ENCODE data around the gene MLH1. TPM values are rescaled to one million over a fixed set of nuclear protein-coding genes. Genes with fewer than 3 reads are reported as not detected.
A peak's percentile ranks its signal among the peaks of the same experiment; 100 is the strongest.

Gene MLH1
- polyA plus RNA-seq, 1 of the 3 experiments (the other 2 are of a cell fraction), result 24.0 TPM

DNA sequence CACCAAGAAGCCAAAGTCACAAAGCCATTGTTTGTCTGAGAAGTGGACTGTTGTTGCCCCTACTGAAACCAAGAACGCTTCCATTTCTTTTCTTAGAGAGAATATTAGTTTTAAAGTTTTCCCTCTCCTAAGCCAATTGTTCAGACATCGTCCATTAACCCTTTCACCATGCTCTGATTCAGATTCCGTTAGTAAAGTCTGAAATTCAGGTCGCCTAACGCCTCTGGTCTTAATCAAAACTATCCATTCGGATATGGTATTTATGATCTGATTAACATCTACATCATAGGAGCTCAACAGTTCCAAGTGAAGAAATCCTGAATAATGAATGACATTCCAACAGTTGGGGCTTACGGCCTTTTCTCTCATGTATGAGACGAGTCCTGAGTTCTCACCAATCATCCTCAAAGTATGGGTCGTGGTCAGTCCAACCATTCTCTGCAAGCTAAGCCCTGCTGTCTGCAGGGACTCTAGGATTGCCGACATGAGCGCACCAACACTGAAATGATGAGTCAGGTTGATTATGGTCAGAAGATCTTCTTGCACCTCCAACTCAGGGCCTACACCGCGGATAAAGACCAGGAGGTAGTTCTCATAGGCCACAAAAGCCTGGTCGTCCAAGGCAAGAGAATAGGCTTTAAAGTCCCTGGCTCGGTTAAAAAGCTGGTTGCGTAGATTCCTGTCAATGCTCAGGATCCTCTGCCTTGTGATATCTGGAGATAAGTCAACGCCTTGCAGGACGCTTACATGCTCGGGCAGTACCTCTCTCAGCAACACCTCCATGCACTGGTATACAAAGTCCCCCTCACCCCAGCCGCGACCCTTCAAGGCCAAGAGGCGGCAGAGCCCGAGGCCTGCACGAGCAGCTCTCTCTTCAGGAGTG lies 1.2 kb upstream of the MLH1 start:
- peaks cover 80% of the 10 kb centered on the region for H3K79me2 ChIP-seq (ENCODE audit: insufficient read depth)
- peak overlapping the region; percentile 81 to 94 for H3K4me3 ChIP-seq (ENCODE audit: low read depth in 2 of 2, low read length in 1 of 2)
- H3K36me3 ChIP-seq (replicated peaks in 1 of 2; ENCODE audit: control insufficient read depth in 1 of 2, insufficient read depth in 2 of 2, low read length in 1 of 2), result peaks cover 52 to 55% of the 10 kb centered on the region in 2 experiments
- H3K9me2 ChIP-seq, result no peaks in the 10 kb centered on the region
- WGBS (ENCODE audit: low lambda C conversion rate), result 6% methylated on average over 19 of the region's 24 CpGs
- no peaks in the 10 kb centered on the region for H3K27me3 ChIP-seq (ENCODE audit: insufficient read depth)
- H3K27ac ChIP-seq (ENCODE audit: low read depth in 2 of 2, low read length in 1 of 2), result peak overlapping the region; percentile 95 to 98
- peak overlapping the region; percentile 64 for H2AFZ ChIP-seq (ENCODE audit: low read depth)
- DNase-seq, result no peak
- no peaks in the 10 kb centered on the region for H3K9me3 ChIP-seq
- peak overlapping the region; percentile 91 for H3K9ac ChIP-seq
- H3K4me2 ChIP-seq, result peak overlapping the region; percentile 86
- H4K20me1 ChIP-seq (ENCODE audit: insufficient read depth), result peaks cover 25% of the 10 kb centered on the region
- peaks cover 10% of the 10 kb centered on the region for H3F3A ChIP-seq (replicated peaks; ENCODE audit: insufficient read depth)
- no peak for TF ChIP-seq POLR2AphosphoS5 (IDR thresholded peaks at IDR 0.05; ENCODE audit: low read depth, low read length)
- no peak for TF ChIP-seq NRF1 (IDR thresholded peaks at IDR 0.05; ENCODE audit: low read depth, low read length)
- CTCF ChIA-PET, result interaction anchor here (0.7 to 4.1 kb wide), 12 partner anchors 11 to 264 kb away, joined by 3 to 37 read pairs (median 3); no protein-coding TSS in a partner anchor
- POLR2A ChIA-PET, result interaction anchor here (0.6 to 1.8 kb wide), 4 partner anchors 15 to 156 kb away, joined by 3 to 12 read pairs (median 4); no protein-coding TSS in a partner anchor
- H3K4me1 ChIP-seq (ENCODE audit: control insufficient read depth in 1 of 2, insufficient read depth in 2 of 2, low read depth in 1 of 2, low read length in 1 of 2), result peaks cover 28 to 29% of the 10 kb centered on the region in 2 experiments; a peak in 3 of 4 replicates

GRCh38 chr3:36992806-36993325 lies 452 bp upstream of the MLH1 start, which contains the start of gene EPM2AIP1:
Gene EPM2AIP1, minus strand, starts transcription at chr3:36993131. Its CDS starts 54 bp downstream, at chr3:36993077.
- Histone ChIP-seq H4K20me1 (ENCODE audit: insufficient read depth) (peaks cover 25% of the 10 kb centered on the region), H3K9me2 (no peaks in the 10 kb centered on the region), H3K4me3 (ENCODE audit: low read depth in 2 of 2, low read length in 1 of 2) (peak within 1 kb of the TSS; percentile 81 to 94), H2AFZ (ENCODE audit: low read depth) (peak within 1 kb of the TSS; percentile 64), H3K27ac (ENCODE audit: low read depth in 2 of 2, low read length in 1 of 2) (peak within 1 kb of the TSS; percentile 95 to 98), H3K4me2 (peak within 1 kb of the TSS; percentile 86), H3K79me2 (ENCODE audit: insufficient read depth) (peaks cover 81% of the 10 kb centered on the region), H3K4me1 (ENCODE audit: control insufficient read depth in 1 of 2, insufficient read depth in 2 of 2, low read depth in 1 of 2, low read length in 1 of 2) (peaks cover 28 to 29% of the 10 kb centered on the region in 2 experiments; a peak in 3 of 4 replicates), H3K27me3 (ENCODE audit: insufficient read depth) (no peaks in the 10 kb centered on the region), H3K9ac (peak within 1 kb of the TSS; percentile 91), H3K9me3 (no peaks in the 10 kb centered on the region), H3F3A (replicated peaks; ENCODE audit: insufficient read depth) (peaks cover 10% of the 10 kb centered on the region), H3K36me3 (replicated peaks in 1 of 2; ENCODE audit: control insufficient read depth in 1 of 2, insufficient read depth in 2 of 2, low read length in 1 of 2) (peaks cover 51 to 56% of the 10 kb centered on the region in 2 experiments)
- CTCF ChIA-PET, result interaction anchor here (0.8 to 4.1 kb wide), 10 partner anchors 12 to 265 kb away, joined by 3 to 37 read pairs (median 3); no protein-coding TSS in a partner anchor
- peak; percentile 95 for DNase-seq
- POLR2A ChIA-PET, result interaction anchor here (0.6 to 1.8 kb wide), 4 partner anchors 14 to 156 kb away, joined by 3 to 12 read pairs (median 4); no protein-coding TSS in a partner anchor
- WGBS (ENCODE audit: low lambda C conversion rate), result 0% methylated on average over 10 of the region's 48 CpGs
- TF ChIP-seq NRF1 (IDR thresholded peaks at IDR 0.05; ENCODE audit: low read depth, low read length), result peak; percentile 55
- TF ChIP-seq YY1 (IDR thresholded peaks at IDR 0.05; ENCODE audit: low read depth), result peak; percentile 61; the same call in 1 of the 2 replicates
- no peak for TF ChIP-seq RXRA (IDR thresholded peaks at IDR 0.05; ENCODE audit: borderline replicate concordance, low read depth)
- 0 out of 2 replicates have a peak, but pooled peaks have one; percentile 23 for TF ChIP-seq FOXJ3 (CRISPR knock-in tag; IDR thresholded peaks at IDR 0.05)
- no peak for TF ChIP-seq GABPA (IDR thresholded peaks at IDR 0.05; ENCODE audit: low read depth)
- TF ChIP-seq RFX5 (IDR thresholded peaks at IDR 0.05; ENCODE audit: low read length), result peak; percentile 84
- no peak for TF ChIP-seq ELF1 (IDR thresholded peaks at IDR 0.05)
- TF ChIP-seq, protein P1, sequence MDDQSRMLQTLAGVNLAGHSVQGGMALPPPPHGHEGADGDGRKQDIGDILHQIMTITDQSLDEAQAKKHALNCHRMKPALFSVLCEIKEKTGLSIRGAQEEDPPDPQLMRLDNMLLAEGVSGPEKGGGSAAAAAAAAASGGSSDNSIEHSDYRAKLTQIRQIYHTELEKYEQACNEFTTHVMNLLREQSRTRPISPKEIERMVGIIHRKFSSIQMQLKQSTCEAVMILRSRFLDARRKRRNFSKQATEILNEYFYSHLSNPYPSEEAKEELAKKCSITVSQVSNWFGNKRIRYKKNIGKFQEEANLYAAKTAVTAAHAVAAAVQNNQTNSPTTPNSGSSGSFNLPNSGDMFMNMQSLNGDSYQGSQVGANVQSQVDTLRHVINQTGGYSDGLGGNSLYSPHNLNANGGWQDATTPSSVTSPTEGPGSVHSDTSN (IDR thresholded peaks at IDR 0.05), result no peak
- no peak for TF ChIP-seq MEF2A (IDR thresholded peaks at IDR 0.05; ENCODE audit: borderline replicate concordance, low read depth)
- no peak for TF ChIP-seq FOXM1 (IDR thresholded peaks at IDR 0.05; ENCODE audit: low read depth)
- TF ChIP-seq, protein P2, sequence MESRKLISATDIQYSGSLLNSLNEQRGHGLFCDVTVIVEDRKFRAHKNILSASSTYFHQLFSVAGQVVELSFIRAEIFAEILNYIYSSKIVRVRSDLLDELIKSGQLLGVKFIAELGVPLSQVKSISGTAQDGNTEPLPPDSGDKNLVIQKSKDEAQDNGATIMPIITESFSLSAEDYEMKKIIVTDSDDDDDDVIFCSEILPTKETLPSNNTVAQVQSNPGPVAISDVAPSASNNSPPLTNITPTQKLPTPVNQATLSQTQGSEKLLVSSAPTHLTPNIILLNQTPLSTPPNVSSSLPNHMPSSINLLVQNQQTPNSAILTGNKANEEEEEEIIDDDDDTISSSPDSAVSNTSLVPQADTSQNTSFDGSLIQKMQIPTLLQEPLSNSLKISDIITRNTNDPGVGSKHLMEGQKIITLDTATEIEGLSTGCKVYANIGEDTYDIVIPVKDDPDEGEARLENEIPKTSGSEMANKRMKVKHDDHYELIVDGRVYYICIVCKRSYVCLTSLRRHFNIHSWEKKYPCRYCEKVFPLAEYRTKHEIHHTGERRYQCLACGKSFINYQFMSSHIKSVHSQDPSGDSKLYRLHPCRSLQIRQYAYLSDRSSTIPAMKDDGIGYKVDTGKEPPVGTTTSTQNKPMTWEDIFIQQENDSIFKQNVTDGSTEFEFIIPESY (IDR thresholded peaks at IDR 0.05; ENCODE audit: borderline replicate concordance, low read depth), result no peak
- TF ChIP-seq SIN3A (IDR thresholded peaks at IDR 0.05; ENCODE audit: borderline replicate concordance, low read depth, low read length), result 0 out of 2 replicates have a peak, but pooled peaks have one; percentile 17
- TF ChIP-seq, protein P3, sequence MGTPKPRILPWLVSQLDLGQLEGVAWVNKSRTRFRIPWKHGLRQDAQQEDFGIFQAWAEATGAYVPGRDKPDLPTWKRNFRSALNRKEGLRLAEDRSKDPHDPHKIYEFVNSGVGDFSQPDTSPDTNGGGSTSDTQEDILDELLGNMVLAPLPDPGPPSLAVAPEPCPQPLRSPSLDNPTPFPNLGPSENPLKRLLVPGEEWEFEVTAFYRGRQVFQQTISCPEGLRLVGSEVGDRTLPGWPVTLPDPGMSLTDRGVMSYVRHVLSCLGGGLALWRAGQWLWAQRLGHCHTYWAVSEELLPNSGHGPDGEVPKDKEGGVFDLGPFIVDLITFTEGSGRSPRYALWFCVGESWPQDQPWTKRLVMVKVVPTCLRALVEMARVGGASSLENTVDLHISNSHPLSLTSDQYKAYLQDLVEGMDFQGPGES (IDR thresholded peaks at IDR 0.05; ENCODE audit: low read depth, low read length), result no peak
- peak; percentile 75 for TF ChIP-seq TAF1 (IDR thresholded peaks at IDR 0.05; ENCODE audit: borderline replicate concordance, low read depth, low read length)
- TF ChIP-seq, protein P4, sequence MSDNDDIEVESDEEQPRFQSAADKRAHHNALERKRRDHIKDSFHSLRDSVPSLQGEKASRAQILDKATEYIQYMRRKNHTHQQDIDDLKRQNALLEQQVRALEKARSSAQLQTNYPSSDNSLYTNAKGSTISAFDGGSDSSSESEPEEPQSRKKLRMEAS (IDR thresholded peaks at IDR 0.05; ENCODE audit: low read depth), result peak; percentile 74
- TF ChIP-seq JUND (IDR thresholded peaks at IDR 0.05), result no peak
- no peak for TF ChIP-seq CHD2 (IDR thresholded peaks at IDR 0.05; ENCODE audit: low read length, partially characterized antibody)
- TF ChIP-seq EP300 (IDR thresholded peaks at IDR 0.05; ENCODE audit: borderline replicate concordance in 1 of 2, low read depth in 1 of 2, low read length in 1 of 2), result peak in 1 of 2 experiments; percentile 10; a peak in 1 of 4 replicates
